ENCODE results near the gene PLA2G4E.

Gene PLA2G4E

GRCh38 chr15:41997845-41998244 lies 23.0 kb downstream of the PLA2G4E start (continued):
- no peak for TF ChIP-seq POU6F1 (CRISPR knock-in tag; IDR thresholded peaks at IDR 0.05; ENCODE audit: borderline replicate concordance, low read depth)
- TF ChIP-seq ZNF70 (CRISPR knock-in tag; IDR thresholded peaks at IDR 0.05) = no peak
- no peak for TF ChIP-seq ARNTL (CRISPR knock-in tag; IDR thresholded peaks at IDR 0.05; ENCODE audit: borderline replicate concordance, low read depth)
- no peak for TF ChIP-seq ESRRG (CRISPR knock-in tag; IDR thresholded peaks at IDR 0.05)

DNA sequence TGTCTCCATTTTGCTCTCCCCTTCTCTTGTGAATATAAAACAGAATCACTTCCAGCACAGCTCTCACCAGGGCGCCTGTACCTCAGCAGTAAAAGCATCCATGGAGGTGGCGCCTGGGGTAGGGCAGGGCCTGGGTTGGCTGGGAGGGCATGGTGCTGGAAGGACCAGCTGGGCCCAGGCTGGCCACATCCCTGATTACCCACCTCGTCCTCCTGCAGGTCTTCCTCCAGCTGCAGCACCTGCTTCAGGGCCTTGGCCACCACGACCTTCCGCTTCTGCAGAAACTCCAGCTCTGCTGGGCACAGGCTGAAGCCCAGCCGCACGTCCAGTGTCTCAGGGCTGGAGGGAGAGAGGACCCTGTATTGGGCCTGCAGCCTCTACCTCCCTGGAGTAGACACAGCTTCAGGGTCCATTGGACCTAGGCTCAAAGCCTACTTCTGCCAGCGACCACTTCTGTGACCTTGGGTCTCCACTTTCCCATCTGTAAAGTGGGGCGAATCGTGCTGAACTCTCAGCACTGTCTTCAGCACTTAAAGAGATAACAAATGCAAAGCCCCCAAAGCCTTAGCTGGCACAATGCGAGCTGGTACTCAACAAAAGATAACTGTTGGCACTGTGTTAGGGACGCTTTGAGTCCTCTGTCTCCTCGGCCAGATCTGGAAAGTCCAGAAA lies 23.8 kb downstream of the PLA2G4E start:
- no peak for ATAC-seq
- TF ChIP-seq CSDC2 (CRISPR knock-in tag; IDR thresholded peaks at IDR 0.05) = no peak
- TF ChIP-seq, protein P1, sequence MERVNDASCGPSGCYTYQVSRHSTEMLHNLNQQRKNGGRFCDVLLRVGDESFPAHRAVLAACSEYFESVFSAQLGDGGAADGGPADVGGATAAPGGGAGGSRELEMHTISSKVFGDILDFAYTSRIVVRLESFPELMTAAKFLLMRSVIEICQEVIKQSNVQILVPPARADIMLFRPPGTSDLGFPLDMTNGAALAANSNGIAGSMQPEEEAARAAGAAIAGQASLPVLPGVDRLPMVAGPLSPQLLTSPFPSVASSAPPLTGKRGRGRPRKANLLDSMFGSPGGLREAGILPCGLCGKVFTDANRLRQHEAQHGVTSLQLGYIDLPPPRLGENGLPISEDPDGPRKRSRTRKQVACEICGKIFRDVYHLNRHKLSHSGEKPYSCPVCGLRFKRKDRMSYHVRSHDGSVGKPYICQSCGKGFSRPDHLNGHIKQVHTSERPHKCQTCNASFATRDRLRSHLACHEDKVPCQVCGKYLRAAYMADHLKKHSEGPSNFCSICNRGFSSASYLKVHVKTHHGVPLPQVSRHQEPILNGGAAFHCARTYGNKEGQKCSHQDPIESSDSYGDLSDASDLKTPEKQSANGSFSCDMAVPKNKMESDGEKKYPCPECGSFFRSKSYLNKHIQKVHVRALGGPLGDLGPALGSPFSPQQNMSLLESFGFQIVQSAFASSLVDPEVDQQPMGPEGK (CRISPR knock-in tag; IDR thresholded peaks at IDR 0.05; ENCODE audit: borderline replicate concordance) = no peak
- TF ChIP-seq OSR1 (CRISPR knock-in tag; IDR thresholded peaks at IDR 0.05) = no peak
- TF ChIP-seq ARNTL (CRISPR knock-in tag; IDR thresholded peaks at IDR 0.05; ENCODE audit: borderline replicate concordance, low read depth) = no peak
- no peak for TF ChIP-seq RARB (CRISPR knock-in tag; IDR thresholded peaks at IDR 0.05)
- TF ChIP-seq ZFP3 (CRISPR knock-in tag; IDR thresholded peaks at IDR 0.05) = no peak
- TF ChIP-seq ESRRG (CRISPR knock-in tag; IDR thresholded peaks at IDR 0.05) = no peak
- TF ChIP-seq SNAI2 (CRISPR knock-in tag; IDR thresholded peaks at IDR 0.05) = no peak

DNA sequence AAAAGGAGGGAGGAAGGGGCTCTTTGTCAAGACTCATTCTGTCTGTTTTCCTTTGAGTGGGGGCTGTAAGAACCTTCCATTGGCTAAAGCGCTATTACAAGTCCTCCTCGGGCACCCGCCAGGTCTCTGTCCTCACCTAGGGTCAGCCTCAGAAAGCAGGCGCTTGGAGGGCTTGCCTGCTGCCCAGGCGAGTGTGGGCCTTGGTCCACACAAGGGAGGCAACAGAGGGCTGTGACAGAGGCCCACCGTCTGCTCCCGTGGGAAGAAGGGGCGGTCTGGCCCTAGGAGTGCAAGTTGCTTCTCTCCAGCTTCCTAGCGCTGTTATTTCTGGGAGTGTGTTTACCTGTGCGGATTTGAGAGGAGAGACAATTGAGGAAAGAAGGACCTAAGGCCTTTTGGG lies 24.5 kb downstream of the PLA2G4E start:
- ATAC-seq = no peak
- TF ChIP-seq ESRRG (CRISPR knock-in tag; IDR thresholded peaks at IDR 0.05) (no peak), PPARA (CRISPR knock-in tag; IDR thresholded peaks at IDR 0.05; ENCODE audit: borderline replicate concordance) (no peak), GLIS3 (CRISPR knock-in tag; IDR thresholded peaks at IDR 0.05) (no peak), ZFP3 (CRISPR knock-in tag; IDR thresholded peaks at IDR 0.05) (no peak), TOX (CRISPR knock-in tag; IDR thresholded peaks at IDR 0.05; ENCODE audit: borderline replicate concordance) (no peak), ZNF8 (CRISPR knock-in tag; IDR thresholded peaks at IDR 0.05) (no peak), OSR1 (CRISPR knock-in tag; IDR thresholded peaks at IDR 0.05) (no peak), ZNF565 (CRISPR knock-in tag; conservative IDR thresholded peaks at IDR 0.05; ENCODE audit: low read depth) (no peak), ARNTL (CRISPR knock-in tag; IDR thresholded peaks at IDR 0.05; ENCODE audit: borderline replicate concordance, low read depth) (no peak), SNAI2 (CRISPR knock-in tag; IDR thresholded peaks at IDR 0.05) (no peak)
- TF ChIP-seq, protein P2, sequence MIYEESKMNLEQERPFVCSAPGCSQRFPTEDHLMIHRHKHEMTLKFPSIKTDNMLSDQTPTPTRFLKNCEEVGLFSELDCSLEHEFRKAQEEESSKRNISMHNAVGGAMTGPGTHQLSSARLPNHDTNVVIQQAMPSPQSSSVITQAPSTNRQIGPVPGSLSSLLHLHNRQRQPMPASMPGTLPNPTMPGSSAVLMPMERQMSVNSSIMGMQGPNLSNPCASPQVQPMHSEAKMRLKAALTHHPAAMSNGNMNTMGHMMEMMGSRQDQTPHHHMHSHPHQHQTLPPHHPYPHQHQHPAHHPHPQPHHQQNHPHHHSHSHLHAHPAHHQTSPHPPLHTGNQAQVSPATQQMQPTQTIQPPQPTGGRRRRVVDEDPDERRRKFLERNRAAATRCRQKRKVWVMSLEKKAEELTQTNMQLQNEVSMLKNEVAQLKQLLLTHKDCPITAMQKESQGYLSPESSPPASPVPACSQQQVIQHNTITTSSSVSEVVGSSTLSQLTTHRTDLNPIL (CRISPR knock-in tag; IDR thresholded peaks at IDR 0.05; ENCODE audit: low read depth) = no peak
- TF ChIP-seq, protein P3, sequence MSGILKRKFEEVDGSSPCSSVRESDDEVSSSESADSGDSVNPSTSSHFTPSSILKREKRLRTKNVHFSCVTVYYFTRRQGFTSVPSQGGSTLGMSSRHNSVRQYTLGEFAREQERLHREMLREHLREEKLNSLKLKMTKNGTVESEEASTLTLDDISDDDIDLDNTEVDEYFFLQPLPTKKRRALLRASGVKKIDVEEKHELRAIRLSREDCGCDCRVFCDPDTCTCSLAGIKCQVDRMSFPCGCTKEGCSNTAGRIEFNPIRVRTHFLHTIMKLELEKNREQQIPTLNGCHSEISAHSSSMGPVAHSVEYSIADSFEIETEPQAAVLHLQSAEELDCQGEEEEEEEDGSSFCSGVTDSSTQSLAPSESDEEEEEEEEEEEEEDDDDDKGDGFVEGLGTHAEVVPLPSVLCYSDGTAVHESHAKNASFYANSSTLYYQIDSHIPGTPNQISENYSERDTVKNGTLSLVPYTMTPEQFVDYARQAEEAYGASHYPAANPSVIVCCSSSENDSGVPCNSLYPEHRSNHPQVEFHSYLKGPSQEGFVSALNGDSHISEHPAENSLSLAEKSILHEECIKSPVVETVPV (CRISPR knock-in tag; IDR thresholded peaks at IDR 0.05) = no peak
- TF ChIP-seq, protein P1 (CRISPR knock-in tag; IDR thresholded peaks at IDR 0.05; ENCODE audit: borderline replicate concordance) = no peak

GRCh38 chr15:41995476-41995855 lies 25.4 kb downstream of the PLA2G4E start:
- no peak for ATAC-seq
- no peak for TF ChIP-seq RARB (CRISPR knock-in tag; IDR thresholded peaks at IDR 0.05)
- no peak for TF ChIP-seq ZNF565 (CRISPR knock-in tag; conservative IDR thresholded peaks at IDR 0.05; ENCODE audit: low read depth)
- TF ChIP-seq, protein P1 (CRISPR knock-in tag; IDR thresholded peaks at IDR 0.05; ENCODE audit: borderline replicate concordance) = no peak
- no peak for TF ChIP-seq ZFP30 (CRISPR knock-in tag; IDR thresholded peaks at IDR 0.05)
- no peak for TF ChIP-seq ZNF70 (CRISPR knock-in tag; IDR thresholded peaks at IDR 0.05)
- no peak for TF ChIP-seq CSDC2 (CRISPR knock-in tag; IDR thresholded peaks at IDR 0.05)
- TF ChIP-seq ZC3H10 (CRISPR knock-in tag; IDR thresholded peaks at IDR 0.05) = no peak
- TF ChIP-seq, protein P2 (CRISPR knock-in tag; IDR thresholded peaks at IDR 0.05; ENCODE audit: low read depth) = no peak
- no peak for TF ChIP-seq ESRRG (CRISPR knock-in tag; IDR thresholded peaks at IDR 0.05)
- TF ChIP-seq GLIS3 (CRISPR knock-in tag; IDR thresholded peaks at IDR 0.05) = no peak
- no peak for TF ChIP-seq ISL1 (CRISPR knock-in tag; IDR thresholded peaks at IDR 0.05)
- no peak for TF ChIP-seq SNAI2 (CRISPR knock-in tag; IDR thresholded peaks at IDR 0.05)
